GM18867 (cell line): Measurements from ENCODE around the gene SOX18.
A peak's percentile ranks its signal among the peaks of the same experiment; 100 is the strongest.
"Not testable (repeated sequence)": the region's sequence is repeated elsewhere in the genome, so short reads cannot be mapped to it uniquely, and the experiment has no call there.

Experiments used
- ATAC-seq: cut with Tn5 transposase; IDR thresholded peaks from one replicate; pipeline ENCODE4 v1.9.1; 2021; ENCODE audit warnings: mild to moderate bottlenecking, moderate library complexity; ENCODE audit not compliant: unreplicated experiment

SOX18 gene

GRCh38 chr20:64025101-64025825 lies 24.2 kb downstream of the SOX18 start:
- no peak for ATAC-seq

- no peak for ATAC-seq
Observed at GRCh38 chr20:64024141-64024990, 25.1 kb downstream of the SOX18 start.

GRCh38 chr20:64023361-64024140 lies 25.9 kb downstream of the SOX18 start:
- no peak for ATAC-seq

GRCh38 chr20:64022671-64023360 lies 26.6 kb downstream of the SOX18 start:
- ATAC-seq: no peak

- ATAC-seq: no peak
Observed at GRCh38 chr20:64021124-64021975, 28.1 kb downstream of the SOX18 start.

- no peak for ATAC-seq
Observed at GRCh38 chr20:64015635-64016034, 33.8 kb downstream of the SOX18 start.

- not testable (repeated sequence) for ATAC-seq
Observed at GRCh38 chr20:64012385-64013154, 36.9 kb downstream of the SOX18 start.

GRCh38 chr20:64011366-64011779 lies 38.1 kb downstream of the SOX18 start:
- ATAC-seq: no peak

GRCh38 chr20:64010711-64011237 lies 38.7 kb downstream of the SOX18 start:
- ATAC-seq: peak; percentile 51

GRCh38 chr20:64009811-64010387 lies 39.5 kb downstream of the SOX18 start:
- no peak for ATAC-seq

- no peak for ATAC-seq
Observed at GRCh38 chr20:64006902-64007301, 42.5 kb downstream of the SOX18 start.

- no peak for ATAC-seq
Observed at GRCh38 chr20:64006490-64006889, 42.9 kb downstream of the SOX18 start.

- ATAC-seq: no peak
Observed at GRCh38 chr20:64005394-64005793, 44.0 kb downstream of the SOX18 start.

- no peak for ATAC-seq
Observed at GRCh38 chr20:64003960-64004725, 45.3 kb downstream of the SOX18 start.

- no peak for ATAC-seq
Observed at GRCh38 chr20:64001607-64002011, 47.8 kb downstream of the SOX18 start.

- no peak for ATAC-seq
Observed at GRCh38 chr20:64000906-64001305, 48.5 kb downstream of the SOX18 start.
